NCI-H2171 treated with DMSO at 0.1 percent for 48 hours (cell line): ENCODE measurements around the gene MPPED1.
A peak's percentile ranks its signal among the peaks of the same experiment; 100 is the strongest.

Experiments used
- DNase-seq: peaks from one replicate; lab custom pipeline; 2025; lab: John Stamatoyannopoulos, UW

The MPPED1 gene

GRCh38 chr22:43498856-43499253 is 87.0 kb downstream of the MPPED1 start:
- no peak for DNase-seq

GRCh38 chr22:43500792-43501785 is 89.3 kb downstream of the MPPED1 start:
- no peak for DNase-seq

- peak; percentile 87 for DNase-seq
These were observed 90.1 kb downstream of the MPPED1 start for GRCh38 chr22:43501878-43502277.

GRCh38 chr22:43502306-43502874 is 90.6 kb downstream of the MPPED1 start:
- DNase-seq = no peak

DNA sequence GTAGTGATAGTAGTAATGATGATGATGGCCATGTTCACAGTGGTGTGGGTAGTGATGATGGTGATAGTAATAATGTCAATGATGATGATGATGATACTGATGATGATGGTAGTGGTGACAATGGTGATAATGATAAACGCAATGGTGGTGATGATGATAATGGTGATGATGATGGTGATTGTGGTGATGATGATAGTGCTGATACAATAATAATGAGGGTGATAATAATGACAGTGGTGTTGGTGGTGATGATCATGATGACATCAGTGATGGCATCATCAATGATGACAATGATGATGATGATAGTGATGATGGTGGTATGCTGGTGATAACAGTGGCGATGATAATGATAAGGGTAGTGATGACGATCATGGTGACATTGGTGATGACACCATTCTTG is 92.3 kb downstream of the MPPED1 start:
- no peak for DNase-seq

GRCh38 chr22:43504666-43505261 is 93.0 kb downstream of the MPPED1 start:
- no peak for DNase-seq

- no peak for DNase-seq
These were observed 93.6 kb downstream of the MPPED1 start for GRCh38 chr22:43505423-43505822.

- DNase-seq = no peak
These were observed 94.1 kb downstream of the MPPED1 start for GRCh38 chr22:43505896-43506295.

DNA sequence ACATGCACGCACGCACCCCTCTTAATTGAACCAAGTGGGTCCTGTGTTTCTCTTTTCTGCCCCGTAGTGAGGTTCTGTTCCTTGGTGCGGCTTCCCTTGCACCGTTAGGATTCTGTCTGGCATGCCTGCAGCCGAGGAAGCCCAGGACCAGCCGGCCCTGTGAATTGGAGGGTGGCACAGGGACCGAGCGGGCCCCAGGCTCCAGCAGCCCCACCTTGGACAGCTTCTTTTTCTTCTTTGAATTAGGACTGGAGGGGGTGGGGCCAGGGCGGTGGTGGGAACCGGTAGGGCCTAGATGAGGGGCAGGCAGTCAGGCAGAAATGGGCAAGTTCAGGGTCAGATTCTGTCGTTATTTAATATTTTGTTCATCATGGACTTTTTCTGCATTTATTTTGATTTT is 94.7 kb downstream of the MPPED1 start:
- DNase-seq = no peak

- DNase-seq = no peak
These were observed 95.4 kb downstream of the MPPED1 start for GRCh38 chr22:43507235-43507634.

DNA sequence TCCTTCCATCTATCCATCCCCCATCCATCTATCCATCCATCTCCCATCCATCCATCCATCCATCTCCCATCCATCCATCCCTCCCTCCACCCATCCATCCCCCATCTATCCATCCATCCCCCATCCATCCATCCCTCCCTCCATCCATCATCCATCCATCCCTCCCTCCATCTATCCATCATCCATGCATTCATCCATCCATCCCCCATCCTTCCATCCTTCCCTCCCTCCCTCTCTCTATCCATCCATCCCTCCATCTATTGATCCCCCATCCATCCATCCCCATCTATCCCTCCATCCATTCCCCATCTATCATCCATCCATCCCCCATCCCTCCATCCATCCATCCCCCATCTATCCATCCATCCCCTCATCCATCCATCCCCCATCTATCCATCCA is 96.7 kb downstream of the MPPED1 start:
- no peak for DNase-seq

DNA sequence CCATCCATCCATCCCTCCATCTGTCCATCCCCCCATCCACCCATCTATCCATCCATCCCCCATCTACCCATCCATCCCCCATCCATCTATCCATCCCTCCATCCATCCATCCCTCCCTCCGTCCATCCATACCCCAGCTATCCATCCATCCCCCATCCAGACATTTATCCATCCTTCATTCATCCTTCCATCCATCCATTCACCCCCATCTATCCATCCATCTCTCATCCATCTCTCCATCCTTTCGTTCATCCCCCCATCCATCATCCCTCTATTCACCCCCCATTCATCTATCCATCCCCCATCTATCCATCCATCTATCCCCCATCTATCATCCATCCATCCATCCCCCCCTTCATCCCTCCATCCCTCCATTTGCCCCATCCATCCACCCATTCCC is 97.5 kb downstream of the MPPED1 start:
- no peak for DNase-seq

- DNase-seq = no peak
These were observed 98.7 kb downstream of the MPPED1 start for GRCh38 chr22:43510281-43511070.

- no peak for DNase-seq
These were observed 99.6 kb downstream of the MPPED1 start for GRCh38 chr22:43511276-43511910.

- no peak for DNase-seq
These were observed 100.5 kb downstream of the MPPED1 start for GRCh38 chr22:43512279-43512678.

DNA sequence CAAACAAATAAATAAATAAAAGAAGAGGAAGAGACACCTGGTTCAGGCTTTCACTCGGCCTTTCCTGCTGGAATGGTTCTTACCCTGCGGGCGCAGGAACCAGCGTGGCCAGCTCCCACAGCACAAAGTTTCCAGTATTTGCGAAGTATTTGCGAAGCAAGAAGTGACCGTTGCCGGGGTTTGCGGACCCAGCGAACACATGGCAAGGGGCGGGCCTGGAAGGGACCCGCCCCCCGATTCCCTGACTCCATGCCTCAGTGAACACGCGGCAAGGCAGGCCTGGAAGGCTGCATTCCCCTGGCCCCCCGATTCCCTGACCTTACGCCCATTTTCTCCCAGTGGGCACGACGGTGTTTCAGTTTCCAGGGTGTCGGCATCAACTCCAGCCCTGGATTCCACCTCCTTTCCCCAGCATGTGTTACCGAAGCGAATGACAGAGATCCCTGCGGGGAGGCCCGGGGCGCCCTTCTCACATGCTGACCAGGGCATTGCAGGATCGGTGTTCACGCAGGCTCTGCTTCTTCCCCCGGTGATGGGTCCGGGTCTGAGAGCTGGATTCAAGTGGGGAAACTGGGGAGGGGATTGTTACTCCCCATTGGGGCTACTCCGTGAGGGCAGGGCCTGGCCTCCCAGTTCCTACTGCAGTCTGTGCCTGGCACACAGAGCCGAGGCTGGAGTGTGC is 102.8 kb downstream of the MPPED1 start:
- DNase-seq = no peak

DNA sequence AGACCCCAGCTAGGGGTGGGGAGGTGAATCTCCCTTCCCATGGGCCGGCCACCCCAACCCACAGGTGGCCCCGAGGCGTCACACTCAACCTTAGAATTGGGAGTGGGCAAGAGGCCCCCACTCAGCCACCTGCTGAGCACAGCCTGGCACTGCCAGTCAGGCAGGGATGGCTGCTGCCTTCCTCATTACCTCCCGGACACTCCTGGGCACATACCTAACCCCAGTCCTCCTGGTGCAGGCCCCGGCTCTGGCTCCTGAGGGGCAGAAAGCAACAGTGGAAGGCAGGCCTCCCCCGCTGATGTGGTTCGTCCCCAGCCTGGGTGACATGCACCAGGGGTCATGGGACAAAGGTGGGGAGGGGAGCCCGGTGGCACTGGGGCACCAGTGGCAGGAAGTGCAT is 103.6 kb downstream of the MPPED1 start:
- no peak for DNase-seq

GRCh38 chr22:43515902-43516301 is 104.1 kb downstream of the MPPED1 start:
- DNase-seq = no peak

DNA sequence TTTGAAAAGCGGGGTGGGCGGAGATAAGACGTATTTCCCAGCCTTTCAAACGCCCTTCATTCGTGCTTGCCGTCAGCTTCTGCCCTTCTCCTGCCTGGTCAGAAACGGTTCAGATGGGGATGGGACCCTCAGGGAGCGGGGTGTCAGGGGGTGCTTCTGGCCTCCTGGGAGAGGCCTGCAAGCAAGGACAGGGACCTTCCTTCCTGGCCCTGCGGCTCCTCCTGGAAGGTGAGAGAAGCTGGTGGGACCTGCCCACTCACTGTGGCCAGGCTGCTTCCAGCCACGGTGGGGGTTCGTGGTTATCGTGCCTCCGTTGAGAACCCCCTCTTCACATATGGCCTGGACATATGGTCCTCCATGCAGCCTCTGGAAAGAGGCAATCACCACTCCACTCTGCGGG is 104.6 kb downstream of the MPPED1 start:
- no peak for DNase-seq

DNA sequence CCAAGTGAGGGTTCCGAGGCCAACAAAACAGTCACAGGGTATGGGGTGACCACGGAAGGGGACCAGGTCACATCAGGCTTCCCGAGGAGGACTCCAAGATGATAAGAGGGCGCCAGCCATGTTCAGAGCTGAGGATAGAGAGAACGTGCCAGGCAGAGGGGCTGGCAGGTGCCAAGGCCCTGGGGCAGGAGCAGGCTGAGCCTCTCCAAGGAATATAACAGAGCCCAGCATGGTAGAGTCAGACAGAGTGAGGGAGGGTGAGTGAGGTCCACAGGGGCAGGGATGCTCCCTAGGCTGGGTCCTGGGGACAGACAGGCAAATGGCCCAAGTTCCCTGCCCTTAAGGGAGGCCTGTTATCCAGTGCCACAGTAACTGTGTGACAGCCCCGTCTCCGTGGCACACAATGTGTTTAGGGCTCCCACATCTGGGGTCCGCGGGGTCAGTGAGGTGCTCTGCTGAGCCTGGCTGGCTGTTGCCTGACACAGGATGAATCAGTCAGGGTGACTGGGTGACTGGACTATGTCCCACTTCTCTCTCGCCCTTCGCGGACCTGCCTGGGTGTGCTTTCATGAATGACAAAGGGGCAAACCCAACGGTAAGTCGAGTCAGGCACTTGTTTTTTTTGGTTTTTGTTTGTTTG is 105.3 kb downstream of the MPPED1 start:
- no peak for DNase-seq

GRCh38 chr22:43520632-43521039 is 108.8 kb downstream of the MPPED1 start:
- no peak for DNase-seq
